B cell (primary cell): Measurements from ENCODE around the gene CES1. TPM values are rescaled to one million over a fixed set of nuclear protein-coding genes. Genes with fewer than 3 reads are reported as not detected.
A peak's percentile ranks its signal among the peaks of the same experiment; 100 is the strongest.
"Not testable (repeated sequence)": the region's sequence is repeated elsewhere in the genome, so short reads cannot be mapped to it uniquely, and the experiment has no call there.

Experiments used
- ATAC-seq: fragments of 200-7000 bp; cut with Tn5 transposase; one replicate; pipeline ENCODE4 v1.10.0; 2021; ENCODE audit warnings: low read depth, mild to moderate bottlenecking, moderate number of reproducible peaks, moderate library complexity
- CTCF ChIA-PET: fragments of 350-600 bp; sonication (Branson Sonifier 250); formaldehyde crosslinking; loops from one replicate; lab custom pipeline; 2021; ENCODE audit warnings: antibody characterized with exemption, inconsistent platforms; lab: Charles Lee
- POLR2A ChIA-PET: fragments of 350-600 bp; sonication (Branson Sonifier 250); formaldehyde crosslinking; loops from one replicate; lab custom pipeline; 2021; ENCODE audit warnings: antibody characterized with exemption; lab: Charles Lee
- DNase-seq: peaks from one replicate; pipeline ENCODE4 v3.0.0; 2013
- H2AFZ ChIP-seq: 2 replicates; pipeline ENCODE4 v1.6.1; 2012; ENCODE audit warnings: mild to moderate bottlenecking, low read depth, low read length; ENCODE audit not compliant: insufficient read depth, poor library complexity, severe bottlenecking
- H3K27ac ChIP-seq, 2 donors: 1 replicate in 1 of 2; 2 replicates in 1 of 2; pipeline ENCODE4 v1.5.1; 2012 to 2013; ENCODE audit warnings: low read length in 2 of 2, mild to moderate bottlenecking in 2 of 2, moderate library complexity in 1 of 2
- H3K27me3 ChIP-seq, 4 experiments: fragments of 200-600 bp in 1 of 4; sonication (generic) in 1 of 4; replicated peaks in 1 of 4; 1 replicate in 2 of 4; 2 replicates in 2 of 4; pipeline versions ENCODE4 v1.6.1 to v1.7.0; 2013 to 2016; ENCODE audit warnings: low read length in 3 of 4, mild to moderate bottlenecking in 2 of 4, mixed read lengths in 1 of 4, moderate library complexity in 1 of 4; ENCODE audit not compliant: insufficient read depth in 4 of 4, control insufficient read depth in 3 of 4; ENCODE audit errors: control extremely low read depth in 1 of 4
- H3K36me3 ChIP-seq, 2 experiments: replicated peaks in 1 of 2; 1 replicate in 1 of 2; 2 replicates in 1 of 2; pipeline versions ENCODE4 v1.6.1 to v1.7.1; 2013; ENCODE audit warnings: low read length in 1 of 2; ENCODE audit not compliant: insufficient read depth in 2 of 2, control insufficient read depth in 1 of 2; ENCODE audit errors: control extremely low read depth in 1 of 2, extremely low read depth in 1 of 2
- H3K4me1 ChIP-seq, 2 donors: fragments of 200-600 bp in 1 of 2; sonication (generic) in 1 of 2; 1 replicate in 1 of 2; 2 replicates in 1 of 2; pipeline versions ENCODE4 v1.5.1 to v1.6.1; 2013 to 2017; ENCODE audit warnings: low read length in 2 of 2; ENCODE audit not compliant: control insufficient read depth in 2 of 2, insufficient read depth in 2 of 2
- H3K4me2 ChIP-seq: replicated peaks from 2 replicates; pipeline ENCODE3; 2012; ENCODE audit warnings: mild to moderate bottlenecking, low read depth, low read length; ENCODE audit not compliant: poor library complexity, severe bottlenecking
- H3K4me3 ChIP-seq, 5 experiments: fragments of 200-600 bp in 1 of 5; sonication (generic) in 1 of 5; 1 replicate in 3 of 5; 2 replicates in 2 of 5; pipeline versions ENCODE4 v1.5.1 to v1.7.0; 2011 to 2016; ENCODE audit warnings: low read length in 4 of 5, mild to moderate bottlenecking in 4 of 5, low read depth in 2 of 5, control low read depth in 1 of 5, moderate library complexity in 1 of 5; ENCODE audit not compliant: insufficient read depth in 1 of 5; ENCODE audit errors: control extremely low read depth in 1 of 5, extremely low read depth in 1 of 5
- H3K79me2 ChIP-seq: fragments of 200-600 bp; sonication (generic); one replicate; pipeline ENCODE4 v1.6.0; 2016; ENCODE audit warnings: low read length; ENCODE audit not compliant: control insufficient read depth, insufficient read depth
- H3K9ac ChIP-seq: fragments of 200-600 bp; sonication (generic); 2 replicates; pipeline ENCODE4 v1.6.1; 2017; ENCODE audit warnings: mild to moderate bottlenecking, low read length, moderate library complexity
- H3K9me3 ChIP-seq, 3 donors: one replicate each; pipeline versions ENCODE4 v1.6.1 to v1.7.1; 2013; ENCODE audit warnings: low read length in 2 of 3; ENCODE audit not compliant: control insufficient read depth in 2 of 3, insufficient read depth in 1 of 3; ENCODE audit errors: control extremely low read depth in 1 of 3
- H4K20me1 ChIP-seq: 2 replicates; pipeline ENCODE4 v1.6.0; 2012; ENCODE audit warnings: mild to moderate bottlenecking, low read length; ENCODE audit not compliant: insufficient read depth, control insufficient read depth, poor library complexity, severe bottlenecking
- H3K27ac Mint-ChIP-seq: one replicate; pipeline ENCODE4 v1.8.0; 2021; ENCODE audit warnings: mixed read lengths
- H3K27me3 Mint-ChIP-seq: one replicate; pipeline ENCODE4 v1.8.0; 2021; ENCODE audit warnings: mixed read lengths
- H3K4me1 Mint-ChIP-seq: one replicate; pipeline ENCODE4 v1.8.0; 2021; ENCODE audit warnings: mixed read lengths
- H3K4me3 Mint-ChIP-seq: one replicate; pipeline ENCODE4 v1.8.0; 2021; ENCODE audit warnings: mixed read lengths
- H3K9me3 Mint-ChIP-seq: one replicate; pipeline ENCODE4 v1.8.0; 2022; ENCODE audit warnings: mixed read lengths; ENCODE audit not compliant: insufficient read depth
- EZH2 ChIP-seq: IDR thresholded peaks from 2 replicates; pipeline ENCODE4 v1.6.1; 2012; ENCODE audit warnings: borderline replicate concordance, low read depth, mild to moderate bottlenecking, moderate library complexity, low read length; ENCODE audit not compliant: insufficient read depth, poor library complexity, severe bottlenecking
- WGBS: methylation state at CpG from one replicate; pipeline ENCODE4 v1.1.5; 2013; ENCODE audit warnings: missing lambda C conversion rate; ENCODE audit not compliant: insufficient coverage; 5-methylcytosine and 5-hydroxymethylcytosine counted together
- intact Hi-C: fragments of 100-400 bp; cut with micrococcal nuclease; formaldehyde crosslinking; loops from one replicate; pipeline ENCODE4 v1.10.0; 2022
- polyA plus RNA-seq: library from polyadenylated mRNA; depleted of rRNA; stranded (reverse); fragments of >200 nt; gene quantifications from 2 replicates; pipeline ENCODE4 v1.2.3, GENCODE V29; 2012
- total RNA-seq, 2 donors: library from RNA; stranded (reverse); fragments of 120-200 nt in 1 of 2; gene quantifications; 1 replicate in 1 of 2; 2 replicates in 1 of 2; pipeline versions ENCODE4 v1.2.3 to v1.2.4, GENCODE V29; 2013 to 2022
- TF ChIP-seq, protein P1 (sequence below): fragments of 200-600 bp; IDR thresholded peaks from one replicate; pipeline ENCODE4 v1.8.0; 2022; ENCODE audit warnings: antibody characterized with exemption, mild to moderate bottlenecking

Gene CES1
- total and polyA plus RNA-seq, 2 donors (not counting 1 experiment from before 2014, with no cell fraction given) = 0.37 to 1.2 TPM

- intact Hi-C loops = no loop called here
- H3K79me2 ChIP-seq = no peaks in the 10 kb centered on the region
- no peaks in the 10 kb centered on the region for H3K27me3 ChIP-seq
- H3K27ac Mint-ChIP-seq = no peak overlapping the region
- no peaks in the 10 kb centered on the region for H4K20me1 ChIP-seq
- no peak overlapping the region for H3K4me2 ChIP-seq
- H3K9me3 Mint-ChIP-seq = peaks cover 9% of the 10 kb centered on the region
- POLR2A ChIA-PET = no interaction called here
- no peak for DNase-seq
- H3K36me3 ChIP-seq = no peaks in the 10 kb centered on the region
- no peak overlapping the region for H2AFZ ChIP-seq
- no peak for ATAC-seq
- H3K27ac ChIP-seq = no peak overlapping the region
- H3K4me1 ChIP-seq = no peaks in the 10 kb centered on the region
- H3K9ac ChIP-seq = no peak overlapping the region
- CTCF ChIA-PET = no interaction called here
- peaks cover 1 to 19% (median 10%) of the 10 kb centered on the region in 3 donors for H3K9me3 ChIP-seq
- H3K4me3 Mint-ChIP-seq = no peak overlapping the region
- TF ChIP-seq, protein P1, sequence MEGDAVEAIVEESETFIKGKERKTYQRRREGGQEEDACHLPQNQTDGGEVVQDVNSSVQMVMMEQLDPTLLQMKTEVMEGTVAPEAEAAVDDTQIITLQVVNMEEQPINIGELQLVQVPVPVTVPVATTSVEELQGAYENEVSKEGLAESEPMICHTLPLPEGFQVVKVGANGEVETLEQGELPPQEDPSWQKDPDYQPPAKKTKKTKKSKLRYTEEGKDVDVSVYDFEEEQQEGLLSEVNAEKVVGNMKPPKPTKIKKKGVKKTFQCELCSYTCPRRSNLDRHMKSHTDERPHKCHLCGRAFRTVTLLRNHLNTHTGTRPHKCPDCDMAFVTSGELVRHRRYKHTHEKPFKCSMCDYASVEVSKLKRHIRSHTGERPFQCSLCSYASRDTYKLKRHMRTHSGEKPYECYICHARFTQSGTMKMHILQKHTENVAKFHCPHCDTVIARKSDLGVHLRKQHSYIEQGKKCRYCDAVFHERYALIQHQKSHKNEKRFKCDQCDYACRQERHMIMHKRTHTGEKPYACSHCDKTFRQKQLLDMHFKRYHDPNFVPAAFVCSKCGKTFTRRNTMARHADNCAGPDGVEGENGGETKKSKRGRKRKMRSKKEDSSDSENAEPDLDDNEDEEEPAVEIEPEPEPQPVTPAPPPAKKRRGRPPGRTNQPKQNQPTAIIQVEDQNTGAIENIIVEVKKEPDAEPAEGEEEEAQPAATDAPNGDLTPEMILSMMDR = no peak
- no peak for TF ChIP-seq EZH2
- peaks cover 17% of the 10 kb centered on the region for H3K4me1 Mint-ChIP-seq
- no peaks in the 10 kb centered on the region for H3K27me3 Mint-ChIP-seq
- H3K4me3 ChIP-seq = no peak overlapping the region
Measured at GRCh38 chr16:55754056-55754455, 78.8 kb downstream of the CES1 start.

DNA sequence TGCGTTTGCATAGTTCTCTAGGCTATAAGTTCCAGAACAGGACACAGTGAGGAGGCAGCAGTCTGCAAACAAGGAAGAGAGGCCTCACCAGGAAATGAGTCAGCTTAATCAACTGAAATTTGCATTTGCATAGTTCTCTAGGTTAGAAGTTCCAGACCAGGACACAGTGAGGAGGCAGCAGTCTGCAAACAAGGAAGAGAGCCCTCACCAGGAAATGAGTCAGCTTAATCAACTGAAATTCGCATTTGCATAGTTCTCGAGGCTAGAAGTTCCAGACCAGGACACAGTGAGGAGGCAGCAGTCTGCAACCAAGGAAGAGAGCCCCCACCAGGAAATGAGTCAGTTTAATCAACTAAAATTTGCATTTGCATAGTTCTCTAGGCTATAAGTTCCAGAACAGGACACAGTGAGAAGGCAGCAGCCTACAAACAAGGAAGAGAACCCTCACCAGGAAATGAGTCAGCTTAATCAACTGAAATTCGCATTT lies 79.7 kb downstream of the CES1 start:
- DNase-seq, ATAC-seq, H3K4me3 Mint-ChIP-seq, H3K27ac ChIP-seq, H3K9ac ChIP-seq, POLR2A ChIA-PET, H4K20me1 ChIP-seq, H2AFZ ChIP-seq, H3K36me3 ChIP-seq, H3K27me3 Mint-ChIP-seq, H3K9me3 Mint-ChIP-seq, H3K79me2 ChIP-seq, H3K4me2 ChIP-seq, H3K4me3 ChIP-seq, intact Hi-C loops, CTCF ChIA-PET, H3K27me3 ChIP-seq, H3K4me1 ChIP-seq: not testable (repeated sequence)
- Mint-ChIP-seq H3K27ac (peak overlapping the region; percentile 23), H3K4me1 (peaks cover 17% of the 10 kb centered on the region)
- WGBS = 25% methylated on average over 3 of the region's 4 CpGs
- H3K9me3 ChIP-seq = peaks cover 1 to 19% (median 10%) of the 10 kb centered on the region in 3 donors

Other genes with a start within 250 kb of the CES1 start
- not detected in 2 replicates for gene SLC6A2, start 177.1 kb downstream of the CES1 start, total RNA-seq
- not detected in 2 replicates for gene SLC6A2, start 177.1 kb downstream of the CES1 start, polyA plus RNA-seq
- gene CES5A, start 42.3 kb upstream of the CES1 start, total RNA-seq = not detected in 2 replicates
- gene CES5A, start 42.3 kb upstream of the CES1 start, polyA plus RNA-seq = not detected in 2 replicates